Right lobe of liver (tissue), 6 donors: Measurements from ENCODE around the gene IGFBP5. TPM values are rescaled to one million over a fixed set of nuclear protein-coding genes. Genes with fewer than 3 reads are reported as not detected.

ENCODE experiments used
- ATAC-seq, 4 donors: fragments of 200-7000 bp; cut with Tn5 transposase; one replicate each; pipeline ENCODE4 v1.9.1; 2020; ENCODE audit warnings: mild to moderate bottlenecking in 4 of 4, moderate library complexity in 4 of 4
- DNase-seq, 3 donors: peaks; one replicate each; pipeline ENCODE4 v3.0.0-alpha.2; 2020
- H3K27ac ChIP-seq, 3 donors: fragments of 200-600 bp; one replicate each; pipeline ENCODE4 v1.8.0; 2022
- H3K27me3 ChIP-seq, 2 donors: fragments of 200-600 bp; one replicate each; pipeline ENCODE4 v1.8.0; 2022
- H3K36me3 ChIP-seq, 4 donors: fragments of 200-600 bp; sonication (generic) in 1 of 4; one replicate each; pipeline versions ENCODE4 v1.5.1 to v1.8.0; 2017 to 2022; ENCODE audit warnings: control low read depth in 1 of 4
- H3K4me1 ChIP-seq, 4 donors: fragments of 200-600 bp; sonication (generic) in 1 of 4; one replicate each; pipeline versions ENCODE4 v1.5.1 to v1.8.0; 2017 to 2022; ENCODE audit warnings: control low read depth in 1 of 4
- H3K4me3 ChIP-seq, 3 donors: fragments of 200-600 bp; one replicate each; pipeline ENCODE4 v1.8.0; 2022
- H3K9me3 ChIP-seq, 4 donors: fragments of 200-600 bp; sonication (generic) in 1 of 4; one replicate each; pipeline versions ENCODE4 v1.5.1 to v1.8.0; 2017 to 2022; ENCODE audit warnings: control low read depth in 1 of 4
- POLR2A ChIP-seq: fragments of 450-650 bp; IDR thresholded peaks from one replicate; pipeline ENCODE4 v1.6.1; 2017; ENCODE audit warnings: antibody characterized with exemption, mild to moderate bottlenecking
- WGBS: methylation state at CpG from one replicate; pipeline ENCODE4 v1.1.6; 2018; ENCODE audit warnings: low coverage, low lambda C conversion rate; ENCODE audit not compliant: insufficient coverage; ENCODE audit errors: missing lambda C conversion rate; 5-methylcytosine and 5-hydroxymethylcytosine counted together
- intact Hi-C, 2 donors: fragments of 100-400 bp; cut with DNase I; formaldehyde crosslinking; loops; one replicate each; pipeline versions ENCODE4 v1.11.2 to v1.14.1; 2022
- total RNA-seq, 6 experiments: library from RNA; depleted of rRNA in 2 of 6; stranded (reverse); fragments of >200 nt in 2 of 6; fragmentation: NEBNext Ultra II Directional in 3 of 6; extraction: Animal tissue kit (Norgen Biotek cat#: 25700) in 3 of 6; gene quantifications; one replicate each; pipeline versions ENCODE4 v1.1.0 to v1.2.4, GENCODE V29; 2016 to 2023
- TF ChIP-seq, protein P1 (sequence below), 4 donors: fragments of 200-600 bp in 3 of 4; fragments of 450-650 bp in 1 of 4; IDR thresholded peaks; one replicate each; pipeline versions ENCODE4 v1.5.1 to v1.8.0; 2016 to 2022; ENCODE audit warnings: antibody characterized with exemption in 4 of 4, mild to moderate bottlenecking in 2 of 4
- donor health status: DM: no; HTN: yes; CAD: no.
- donor health status: DM: no; HTN: no; CAD: no.
- donor health status: DM: no; HTN: no; CAD: no.
- donor health status: DM: no; HTN: yes; CAD: no.
- donor health status: DM: no; HTN: yes; CAD: no.

Gene IGFBP5
- total RNA-seq, 6 experiments from 2014 or later: 13.7 to 76.0 (median 30.9) TPM

DNA sequence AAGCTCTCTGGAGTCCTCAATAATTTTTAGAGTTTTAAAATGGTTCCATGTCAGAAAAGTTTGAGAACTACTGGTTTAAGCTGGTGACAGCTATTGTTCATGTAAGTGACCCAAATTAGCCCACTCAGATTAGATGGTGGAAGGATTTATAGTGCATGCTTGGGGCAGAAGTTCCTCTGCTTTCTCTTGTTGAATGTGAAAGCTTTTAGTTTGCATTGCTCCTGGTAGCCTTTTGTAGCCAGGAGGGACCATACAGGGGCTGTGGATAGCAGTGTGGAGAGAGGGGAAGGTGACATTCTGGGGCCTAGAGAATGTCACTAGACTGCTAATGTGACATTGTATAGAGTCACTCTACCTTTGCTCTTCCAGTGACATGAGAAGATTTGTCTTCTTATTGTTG is 40.3 kb upstream of the IGFBP5 start:
- Histone ChIP-seq H3K36me3 (no peaks in the 10 kb centered on the region), H3K27ac (no peak overlapping the region), H3K27me3 (no peaks in the 10 kb centered on the region), H3K9me3 (no peaks in the 10 kb centered on the region), H3K4me3 (no peak overlapping the region), H3K4me1 (peaks cover 0 to 16% (median 5%) of the 10 kb centered on the region in 4 donors)
- no peak for ATAC-seq
- no peak for DNase-seq
- intact Hi-C loops: no loop called here
- no peak for TF ChIP-seq POLR2A
- TF ChIP-seq, protein P1, sequence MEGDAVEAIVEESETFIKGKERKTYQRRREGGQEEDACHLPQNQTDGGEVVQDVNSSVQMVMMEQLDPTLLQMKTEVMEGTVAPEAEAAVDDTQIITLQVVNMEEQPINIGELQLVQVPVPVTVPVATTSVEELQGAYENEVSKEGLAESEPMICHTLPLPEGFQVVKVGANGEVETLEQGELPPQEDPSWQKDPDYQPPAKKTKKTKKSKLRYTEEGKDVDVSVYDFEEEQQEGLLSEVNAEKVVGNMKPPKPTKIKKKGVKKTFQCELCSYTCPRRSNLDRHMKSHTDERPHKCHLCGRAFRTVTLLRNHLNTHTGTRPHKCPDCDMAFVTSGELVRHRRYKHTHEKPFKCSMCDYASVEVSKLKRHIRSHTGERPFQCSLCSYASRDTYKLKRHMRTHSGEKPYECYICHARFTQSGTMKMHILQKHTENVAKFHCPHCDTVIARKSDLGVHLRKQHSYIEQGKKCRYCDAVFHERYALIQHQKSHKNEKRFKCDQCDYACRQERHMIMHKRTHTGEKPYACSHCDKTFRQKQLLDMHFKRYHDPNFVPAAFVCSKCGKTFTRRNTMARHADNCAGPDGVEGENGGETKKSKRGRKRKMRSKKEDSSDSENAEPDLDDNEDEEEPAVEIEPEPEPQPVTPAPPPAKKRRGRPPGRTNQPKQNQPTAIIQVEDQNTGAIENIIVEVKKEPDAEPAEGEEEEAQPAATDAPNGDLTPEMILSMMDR (IDR thresholded peaks at IDR 0.05): no peak

DNA sequence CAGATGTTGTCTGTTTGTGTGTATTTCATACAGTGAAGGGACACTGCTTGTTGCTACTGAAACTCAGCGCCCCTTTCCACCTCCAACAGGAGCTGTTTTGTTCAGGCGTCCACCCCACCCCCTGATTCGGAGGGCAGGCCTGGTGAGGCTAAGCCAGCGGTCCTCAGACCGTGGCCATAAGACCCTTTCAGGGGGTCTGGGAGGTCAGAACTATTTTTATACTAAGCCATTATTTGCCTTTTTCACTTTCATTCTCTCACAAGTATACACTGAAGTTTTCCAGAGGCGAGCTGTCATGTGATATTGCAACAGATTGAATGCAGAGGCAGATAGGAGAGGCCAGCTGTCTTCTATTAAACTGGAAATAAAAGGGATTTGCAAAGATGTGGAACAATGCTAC is 39.7 kb upstream of the IGFBP5 start:
- Histone ChIP-seq H3K27me3 (no peaks in the 10 kb centered on the region), H3K4me3 (no peak overlapping the region), H3K27ac (no peak overlapping the region), H3K36me3 (no peaks in the 10 kb centered on the region), H3K4me1 (peaks cover 0 to 10% (median 2%) of the 10 kb centered on the region in 4 donors), H3K9me3 (no peaks in the 10 kb centered on the region)
- ATAC-seq (no peak), DNase-seq (no peak)
- TF ChIP-seq, protein P1 (IDR thresholded peaks at IDR 0.05): no peak
- TF ChIP-seq POLR2A: no peak
- WGBS: 81% methylated on average over 5 of the region's 6 CpGs
- intact Hi-C loops: no loop called here

DNA sequence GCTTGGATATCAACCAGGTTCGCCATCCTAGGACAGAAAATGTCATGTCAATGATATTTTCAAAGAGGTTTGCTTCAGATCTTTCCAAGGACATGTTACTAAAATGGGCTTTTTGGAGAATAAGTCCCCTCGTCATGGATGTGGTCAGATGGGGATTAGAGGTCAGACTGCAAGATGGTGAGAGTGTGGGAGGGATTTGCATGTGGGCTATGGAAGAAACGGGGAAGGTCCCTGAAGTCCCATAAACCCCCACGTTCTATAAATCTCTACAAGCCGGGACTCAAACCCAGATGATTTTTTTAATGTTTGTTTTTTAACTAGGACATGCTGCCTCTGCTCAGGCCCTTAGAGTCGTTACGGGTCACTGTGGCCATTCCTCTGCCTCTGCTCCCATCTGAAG is 37.7 kb upstream of the IGFBP5 start:
- Histone ChIP-seq H3K27ac (no peak overlapping the region), H3K4me3 (no peak overlapping the region), H3K4me1 (no peaks in the 10 kb centered on the region), H3K9me3 (no peaks in the 10 kb centered on the region), H3K36me3 (no peaks in the 10 kb centered on the region), H3K27me3 (no peaks in the 10 kb centered on the region)
- intact Hi-C loops: no loop called here
- DNase-seq (no peak), ATAC-seq (no peak)
- WGBS: 75% methylated on average over 7 of the region's 7 CpGs
- TF ChIP-seq POLR2A: no peak
- TF ChIP-seq, protein P1 (IDR thresholded peaks at IDR 0.05): no peak

DNA sequence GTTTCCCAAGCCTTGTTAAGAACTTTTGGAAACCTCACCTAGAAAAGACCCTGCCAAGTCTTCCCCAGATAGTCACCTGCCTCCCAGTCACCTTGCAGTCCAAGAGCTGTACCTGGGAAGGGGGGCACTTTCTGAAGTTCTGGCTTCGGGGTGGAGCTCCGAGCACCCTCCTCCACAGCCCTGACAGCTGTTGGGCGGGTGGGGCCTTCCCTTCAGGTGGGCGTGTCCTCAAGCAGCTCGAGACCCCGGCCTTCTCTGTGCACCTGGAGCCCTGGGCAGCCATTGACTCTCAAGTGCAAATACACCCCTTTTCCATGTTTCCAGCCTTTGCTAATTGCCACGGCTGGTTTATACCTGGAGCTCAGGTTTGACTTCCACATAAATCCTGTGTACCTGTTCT is 37.0 kb upstream of the IGFBP5 start:
- no peak for TF ChIP-seq POLR2A
- TF ChIP-seq, protein P1 (IDR thresholded peaks at IDR 0.05): no peak
- H3K27me3 ChIP-seq: no peaks in the 10 kb centered on the region
- no peak for DNase-seq
- no peak overlapping the region for H3K4me3 ChIP-seq
- no peaks in the 10 kb centered on the region for H3K9me3 ChIP-seq
- no peaks in the 10 kb centered on the region for H3K36me3 ChIP-seq
- H3K4me1 ChIP-seq: no peaks in the 10 kb centered on the region
- no peak overlapping the region for H3K27ac ChIP-seq
- ATAC-seq: no peak
- intact Hi-C loops: no loop called here
- WGBS: 60% methylated on average over 2 of the region's 7 CpGs

DNA sequence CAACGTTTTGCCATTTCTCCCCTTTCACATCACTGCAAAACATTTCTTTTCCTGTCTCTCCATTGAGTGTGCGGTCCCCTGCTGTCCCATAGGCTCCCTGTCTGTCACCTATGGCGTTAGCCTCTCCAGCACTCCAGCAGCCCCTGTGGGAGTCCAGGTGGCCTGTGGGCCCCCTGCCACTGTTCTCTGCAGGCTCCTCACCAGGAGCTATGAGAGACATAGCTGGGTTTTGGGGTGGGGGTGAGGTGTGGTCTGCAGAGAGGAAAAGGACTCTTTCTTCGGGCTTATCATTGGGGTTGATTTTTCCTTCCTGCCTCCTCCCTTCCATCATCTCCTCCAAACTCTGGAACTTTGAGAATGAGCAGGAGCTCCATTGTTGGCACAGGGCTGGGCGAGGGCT is 36.1 kb upstream of the IGFBP5 start:
- no peak for TF ChIP-seq POLR2A
- TF ChIP-seq, protein P1 (IDR thresholded peaks at IDR 0.05): no peak
- no peaks in the 10 kb centered on the region for H3K27me3 ChIP-seq
- ATAC-seq (no peak), DNase-seq (no peak)
- H3K4me3 ChIP-seq: no peak overlapping the region
- H3K4me1 ChIP-seq: no peaks in the 10 kb centered on the region
- no peak overlapping the region for H3K27ac ChIP-seq
- no peaks in the 10 kb centered on the region for H3K9me3 ChIP-seq
- 55% methylated on average over 5 of the region's 5 CpGs for WGBS
- H3K36me3 ChIP-seq: no peaks in the 10 kb centered on the region
- intact Hi-C loops: no loop called here
